Nephron (organoid): ENCODE data around the gene HSPBAP1.

Experiments
- H3K27ac Mint-ChIP-seq, 3 experiments: 2 replicates each; pipeline ENCODE4 v1.8.0; 2020; ENCODE audit warnings: mixed read lengths in 3 of 3, mild to moderate bottlenecking in 2 of 3, moderate library complexity in 1 of 3
- H3K27me3 Mint-ChIP-seq: 2 replicates; pipeline ENCODE4 v1.8.0; 2021; ENCODE audit warnings: low read depth, mild to moderate bottlenecking, moderate library complexity, mixed read lengths
- H3K36me3 Mint-ChIP-seq: 2 replicates; pipeline ENCODE4 v1.8.0; 2020; ENCODE audit warnings: low read depth, mixed read lengths
- H3K4me1 Mint-ChIP-seq: 2 replicates; pipeline ENCODE4 v1.8.0; 2020; ENCODE audit warnings: mixed read lengths
- H3K4me3 Mint-ChIP-seq, 3 experiments: 2 replicates each; pipeline ENCODE4 v1.8.0; 2020; ENCODE audit warnings: mild to moderate bottlenecking in 3 of 3, mixed read lengths in 3 of 3, moderate library complexity in 2 of 3
- H3K9me3 Mint-ChIP-seq: 2 replicates; pipeline ENCODE4 v1.8.0; 2020; ENCODE audit warnings: mixed read lengths
- CTCF ChIP-seq, 3 experiments: fragments of 200-600 bp; sonication (generic); IDR thresholded peaks; one replicate each; pipeline ENCODE4 v1.5.0; 2021; ENCODE audit warnings: antibody characterized with exemption in 3 of 3; ENCODE audit not compliant: unreplicated experiment in 3 of 3

HSPBAP1 gene

DNA sequence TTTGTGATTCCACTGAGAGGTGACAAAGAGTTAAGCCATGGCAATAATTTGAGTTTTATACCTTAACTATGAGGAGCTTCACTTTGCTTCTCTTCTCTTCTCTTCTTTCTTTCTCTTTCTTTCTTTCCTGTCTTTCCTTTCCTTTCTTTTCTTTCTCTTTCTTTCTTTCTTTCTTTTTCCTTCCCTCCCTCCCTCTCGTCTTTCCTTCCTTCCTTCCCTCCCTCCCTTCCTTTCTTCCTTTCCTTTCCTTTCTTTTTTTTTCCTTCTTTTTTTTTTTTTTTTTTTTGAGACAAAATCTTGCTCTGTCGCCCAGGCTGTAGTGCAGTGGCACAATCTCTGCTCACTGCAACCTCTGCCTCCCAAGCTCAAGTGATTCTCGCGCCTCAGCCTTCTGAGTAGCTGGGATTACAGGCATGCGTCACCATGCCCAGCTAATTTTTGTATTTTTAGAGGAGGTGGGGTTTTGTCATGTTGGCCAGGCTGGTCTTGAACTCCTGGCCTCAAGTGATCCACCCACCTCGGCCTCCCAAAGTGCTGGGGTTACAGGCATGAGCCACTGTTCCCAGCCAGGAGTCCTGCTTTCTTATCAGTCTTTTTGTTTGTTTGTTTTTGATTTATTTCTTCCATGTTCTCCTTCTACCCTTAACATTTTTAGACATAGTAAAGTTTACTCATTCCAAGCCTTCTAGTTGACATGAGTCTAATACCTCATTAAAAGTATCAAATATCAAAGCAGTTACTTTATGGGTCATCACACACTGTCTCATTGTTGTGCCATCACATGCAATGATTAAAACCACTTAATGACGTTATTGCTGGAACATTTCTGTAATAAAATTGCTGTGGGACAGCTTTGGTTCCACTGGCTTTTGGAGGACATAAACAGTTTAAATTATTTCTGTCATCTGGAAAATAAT is 31.1 kb upstream of the HSPBAP1 start:
- Mint-ChIP-seq H3K36me3 (peaks cover 46% of the 10 kb centered on the region), H3K27me3 (no peaks in the 10 kb centered on the region), H3K4me3 (no peak overlapping the region), H3K27ac (no peak overlapping the region), H3K4me1 (no peaks in the 10 kb centered on the region), H3K9me3 (peaks cover 5% of the 10 kb centered on the region)
- TF ChIP-seq CTCF (IDR thresholded peaks at IDR 0.05; ENCODE audit: unreplicated experiment in 3 of 3), result no peak

DNA sequence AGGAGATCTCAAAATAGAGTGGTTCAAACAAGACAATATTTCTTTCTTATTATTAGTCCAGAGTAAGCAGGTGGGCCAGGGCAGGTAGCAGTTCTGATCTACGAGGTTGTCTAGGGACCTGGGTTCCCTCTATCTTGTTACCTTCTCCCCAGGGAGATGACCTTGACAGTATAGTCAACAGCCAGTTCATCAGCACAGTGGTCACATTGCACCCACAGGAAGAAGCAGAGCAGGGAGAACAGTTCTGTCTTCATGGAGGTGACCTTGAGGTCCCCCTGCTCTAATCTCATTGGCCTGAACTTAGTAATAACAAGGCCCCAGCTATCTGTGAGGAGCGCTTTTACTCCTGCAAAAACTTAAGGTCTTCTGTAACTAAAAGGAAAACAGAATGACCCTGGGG is 23.0 kb upstream of the HSPBAP1 start:
- no peak for TF ChIP-seq CTCF (IDR thresholded peaks at IDR 0.05; ENCODE audit: unreplicated experiment in 3 of 3)
- no peak overlapping the region for H3K4me3 Mint-ChIP-seq
- H3K9me3 Mint-ChIP-seq, result no peaks in the 10 kb centered on the region

DNA sequence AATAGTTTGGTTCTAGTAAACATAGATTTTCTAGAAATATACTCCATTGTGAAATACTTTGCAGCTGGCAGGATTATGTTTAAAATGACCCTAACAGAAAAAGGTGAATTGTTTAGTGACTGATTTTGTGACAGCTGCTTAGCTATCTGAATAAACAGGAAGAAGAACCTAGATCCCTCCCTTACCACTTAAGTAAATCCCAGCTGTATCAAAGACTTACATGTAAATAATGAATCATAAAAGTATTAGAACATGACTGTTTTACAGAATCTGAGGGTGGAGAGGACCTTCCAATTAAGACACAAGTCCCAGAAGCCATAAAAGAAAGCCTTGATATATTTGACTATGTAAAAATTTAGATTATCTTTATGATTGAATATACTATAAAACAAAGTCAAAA is 17.1 kb upstream of the HSPBAP1 start:
- Mint-ChIP-seq H3K27me3 (no peaks in the 10 kb centered on the region), H3K36me3 (peaks cover 39% of the 10 kb centered on the region), H3K27ac (no peak overlapping the region), H3K4me1 (no peaks in the 10 kb centered on the region), H3K4me3 (no peak overlapping the region), H3K9me3 (no peaks in the 10 kb centered on the region)
- no peak for TF ChIP-seq CTCF (IDR thresholded peaks at IDR 0.05; ENCODE audit: unreplicated experiment in 3 of 3)

More for the DNA sequence above, 23.0 kb upstream of the HSPBAP1 start:
- Mint-ChIP-seq H3K36me3 (peaks cover 43% of the 10 kb centered on the region), H3K27ac (no peak overlapping the region), H3K27me3 (no peaks in the 10 kb centered on the region), H3K4me1 (no peaks in the 10 kb centered on the region)

DNA sequence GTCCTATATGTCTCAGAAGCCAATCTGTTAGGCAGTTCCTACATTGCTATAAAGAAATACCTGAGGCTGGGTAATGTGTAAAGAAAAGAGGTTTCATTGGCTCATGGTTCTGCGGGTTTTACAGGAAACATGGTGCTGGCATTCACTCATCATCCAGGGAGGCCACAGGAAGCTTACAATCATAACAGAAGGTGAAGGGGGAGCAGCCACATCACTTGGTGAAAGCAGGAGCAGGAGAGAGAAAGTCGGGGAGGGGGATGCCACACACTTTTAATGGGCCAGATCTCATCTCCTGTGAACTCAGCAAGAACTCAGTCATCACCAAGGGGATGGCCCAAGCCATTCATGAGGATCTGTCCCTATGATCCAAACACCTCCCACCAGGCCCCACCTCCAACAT is 10.3 kb upstream of the HSPBAP1 start:
- Mint-ChIP-seq H3K9me3 (no peaks in the 10 kb centered on the region), H3K4me1 (no peaks in the 10 kb centered on the region), H3K27me3 (no peaks in the 10 kb centered on the region), H3K4me3 (no peak overlapping the region), H3K36me3 (peaks cover 24% of the 10 kb centered on the region), H3K27ac (no peak overlapping the region)
- no peak for TF ChIP-seq CTCF (IDR thresholded peaks at IDR 0.05; ENCODE audit: unreplicated experiment in 3 of 3)

DNA sequence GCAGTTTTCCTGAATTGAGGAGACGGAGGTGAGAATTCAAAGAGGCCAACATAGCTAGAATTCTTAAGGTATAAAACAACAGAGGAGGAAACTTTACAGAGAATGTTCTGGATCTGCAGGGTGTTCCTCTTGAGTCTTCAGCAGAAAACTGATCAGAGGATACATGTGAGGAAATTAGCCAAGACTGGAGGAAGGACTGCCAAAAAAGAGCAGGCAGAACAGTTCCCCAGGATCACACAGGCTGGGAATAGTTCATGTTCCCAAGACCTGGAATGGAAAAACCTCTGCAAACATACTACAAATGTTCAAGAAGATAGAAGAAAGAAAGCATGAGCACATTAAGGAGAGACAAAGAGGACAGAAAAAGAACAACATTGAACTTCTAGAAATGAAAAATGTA is 8.7 kb upstream of the HSPBAP1 start:
- H3K27me3 Mint-ChIP-seq, result no peaks in the 10 kb centered on the region
- H3K4me1 Mint-ChIP-seq, result peaks cover under 1% of the 10 kb centered on the region
- H3K36me3 Mint-ChIP-seq, result peaks cover 13% of the 10 kb centered on the region
- TF ChIP-seq CTCF (IDR thresholded peaks at IDR 0.05; ENCODE audit: unreplicated experiment in 3 of 3), result no peak
- no peaks in the 10 kb centered on the region for H3K9me3 Mint-ChIP-seq
- no peak overlapping the region for H3K4me3 Mint-ChIP-seq
- no peak overlapping the region for H3K27ac Mint-ChIP-seq
